ENCODE data around the gene TGIF2. TPM values are rescaled to one million over a fixed set of nuclear protein-coding genes. Genes with fewer than 3 reads are reported as not detected.

TGIF2 gene
- total and polyA plus RNA-seq, 9 donors: 18.0 to 31.1 (median 24.8) TPM

DNA sequence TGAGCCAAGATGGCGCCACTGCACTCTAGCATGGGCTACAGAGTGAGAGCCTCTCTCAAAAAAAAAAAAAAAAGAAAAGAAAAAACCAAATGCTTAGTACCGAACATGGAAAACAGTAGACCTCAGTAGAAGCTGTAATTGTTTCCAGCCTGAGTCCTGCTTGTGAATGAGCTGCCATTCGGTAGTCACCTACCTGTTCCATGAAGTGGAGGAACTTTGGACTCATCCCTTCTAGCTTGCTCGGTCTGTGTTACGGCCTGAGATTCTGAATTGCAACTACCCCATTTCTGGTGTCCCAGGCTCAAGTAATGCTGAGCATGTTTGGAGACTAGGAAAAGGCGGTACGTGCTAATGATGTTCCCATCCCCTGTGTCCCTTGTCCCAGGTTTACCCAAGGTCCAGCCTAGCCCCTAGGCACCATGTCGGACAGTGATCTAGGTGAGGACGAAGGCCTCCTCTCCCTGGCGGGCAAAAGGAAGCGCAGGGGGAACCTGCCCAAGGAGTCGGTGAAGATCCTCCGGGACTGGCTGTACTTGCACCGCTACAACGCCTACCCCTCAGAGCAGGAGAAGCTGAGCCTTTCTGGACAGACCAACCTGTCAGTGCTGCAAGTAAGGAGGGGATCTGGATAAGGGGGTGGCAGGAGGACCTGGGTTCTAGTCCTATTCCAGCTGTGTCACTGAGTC, 5.1 kb downstream of the TGIF2 start:
- no peaks in the 10 kb centered on the region for H3K27me3 ChIP-seq (ENCODE audit: control insufficient read depth, insufficient read depth, low read length)
- H3K27ac ChIP-seq (ENCODE audit: low read length): no peak overlapping the region
- 87% methylated on average over 10 of the region's 15 CpGs for WGBS (ENCODE audit: insufficient coverage)
- H3K9me3 ChIP-seq (replicated peaks; ENCODE audit: control insufficient read depth, low read depth, low read length): no peaks in the 10 kb centered on the region
- H3K4me3 ChIP-seq (ENCODE audit: low read length): no peak overlapping the region
- DNase-seq: no peak
- H3K4me1 ChIP-seq (ENCODE audit: control insufficient read depth, insufficient read depth, low read length): peaks cover 19% of the 10 kb centered on the region
- H3K36me3 ChIP-seq (ENCODE audit: control insufficient read depth, insufficient read depth, low read length): peaks cover 48% of the 10 kb centered on the region

DNA sequence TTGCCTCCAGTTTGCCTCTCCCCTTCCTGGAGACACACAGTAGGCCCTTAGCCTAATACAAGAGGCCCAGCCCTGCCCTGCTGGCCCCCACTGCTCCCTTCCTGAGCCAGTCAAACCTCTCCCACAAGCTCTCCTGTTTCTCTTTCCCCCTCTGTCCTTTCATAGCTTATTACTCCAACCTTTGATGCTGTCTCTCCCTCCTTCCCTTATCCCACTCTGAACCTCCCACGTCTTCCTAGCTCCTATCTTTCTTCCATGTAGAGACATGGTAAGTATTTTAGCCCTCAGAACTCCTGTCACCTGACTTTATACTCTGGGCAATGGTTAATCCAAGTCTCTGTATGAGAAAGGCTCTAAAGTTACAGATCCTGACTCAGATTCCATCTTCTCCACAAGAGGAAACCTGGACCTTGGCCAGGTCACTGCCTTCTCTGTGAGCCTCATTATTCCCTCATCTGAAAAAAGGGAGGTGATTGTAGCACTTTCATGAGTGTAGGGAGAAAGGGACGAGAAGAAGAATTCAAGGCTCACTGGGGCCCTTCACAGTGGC, 6.7 kb downstream of the TGIF2 start:
- no peak for DNase-seq
- H3K4me3 ChIP-seq (ENCODE audit: low read length): no peak overlapping the region
- H3K27ac ChIP-seq (ENCODE audit: low read length): no peak overlapping the region
- H3K9me3 ChIP-seq (replicated peaks; ENCODE audit: control insufficient read depth, low read depth, low read length): no peaks in the 10 kb centered on the region
- no CpG with 5 or more reads among the region's 2 CpGs for WGBS (ENCODE audit: insufficient coverage)
- H3K27me3 ChIP-seq (ENCODE audit: control insufficient read depth, insufficient read depth, low read length): no peaks in the 10 kb centered on the region
- peaks cover 57% of the 10 kb centered on the region for H3K36me3 ChIP-seq (ENCODE audit: control insufficient read depth, insufficient read depth, low read length)
- H3K4me1 ChIP-seq (ENCODE audit: control insufficient read depth, insufficient read depth, low read length): peaks cover 14% of the 10 kb centered on the region

DNA sequence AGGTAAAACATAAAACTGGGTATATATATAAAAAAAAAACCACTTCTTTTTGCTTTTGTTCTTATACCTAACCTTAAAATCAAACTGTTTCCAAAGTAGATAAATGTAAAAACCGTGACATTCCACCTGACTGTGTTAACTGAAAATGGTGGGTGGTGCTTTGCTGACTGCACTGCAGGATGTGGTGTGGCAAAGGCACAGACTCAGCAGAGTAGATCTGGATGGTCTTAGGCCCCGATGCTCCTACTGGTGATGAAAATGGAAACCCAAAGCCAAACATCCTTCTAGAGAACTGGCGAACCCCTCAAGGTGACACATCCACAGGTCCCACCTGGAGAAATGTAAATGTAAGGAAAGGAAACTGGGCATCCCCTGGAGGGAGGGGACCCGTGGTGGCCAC, 8.9 kb downstream of the TGIF2 start:
- 78% methylated on average over 1 of the region's 4 CpGs for WGBS (ENCODE audit: insufficient coverage)
- H3K27ac ChIP-seq (ENCODE audit: low read length): no peak overlapping the region
- H3K4me3 ChIP-seq (ENCODE audit: low read length): no peak overlapping the region
- H3K9me3 ChIP-seq (replicated peaks; ENCODE audit: control insufficient read depth, low read depth, low read length): no peaks in the 10 kb centered on the region
- no peak for DNase-seq
- H3K27me3 ChIP-seq (ENCODE audit: control insufficient read depth, insufficient read depth, low read length): no peaks in the 10 kb centered on the region
- H3K36me3 ChIP-seq (ENCODE audit: control insufficient read depth, insufficient read depth, low read length): peaks cover 72% of the 10 kb centered on the region
- H3K4me1 ChIP-seq (ENCODE audit: control insufficient read depth, insufficient read depth, low read length): no peaks in the 10 kb centered on the region

DNA sequence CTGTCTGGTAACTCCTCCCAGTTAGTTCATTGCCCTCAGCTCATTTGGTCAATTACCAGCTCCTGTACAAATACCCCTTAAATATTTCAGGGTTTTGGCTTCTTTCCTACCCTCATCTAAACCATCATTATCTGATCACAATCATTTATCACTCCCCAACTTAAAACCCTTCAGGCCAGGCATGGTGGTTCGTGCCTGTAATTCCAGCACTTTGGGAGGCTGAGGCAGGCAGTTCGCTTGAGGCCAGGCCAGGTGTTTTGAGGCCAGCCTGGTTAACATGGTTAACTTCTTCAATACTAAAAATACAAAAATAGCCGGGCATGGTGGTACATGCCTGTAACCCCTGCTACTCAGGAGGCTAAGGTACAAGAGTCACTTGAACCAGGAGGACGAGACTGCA, 9.4 kb downstream of the TGIF2 start:
- Histone ChIP-seq H3K4me3 (ENCODE audit: low read length) (no peak overlapping the region), H3K36me3 (ENCODE audit: control insufficient read depth, insufficient read depth, low read length) (peaks cover 76% of the 10 kb centered on the region), H3K27me3 (ENCODE audit: control insufficient read depth, insufficient read depth, low read length) (no peaks in the 10 kb centered on the region), H3K9me3 (replicated peaks; ENCODE audit: control insufficient read depth, low read depth, low read length) (no peaks in the 10 kb centered on the region), H3K27ac (ENCODE audit: low read length) (no peak overlapping the region), H3K4me1 (ENCODE audit: control insufficient read depth, insufficient read depth, low read length) (no peaks in the 10 kb centered on the region)
- DNase-seq: no peak
- 90% methylated on average over 2 of the region's 4 CpGs for WGBS (ENCODE audit: insufficient coverage)

DNA sequence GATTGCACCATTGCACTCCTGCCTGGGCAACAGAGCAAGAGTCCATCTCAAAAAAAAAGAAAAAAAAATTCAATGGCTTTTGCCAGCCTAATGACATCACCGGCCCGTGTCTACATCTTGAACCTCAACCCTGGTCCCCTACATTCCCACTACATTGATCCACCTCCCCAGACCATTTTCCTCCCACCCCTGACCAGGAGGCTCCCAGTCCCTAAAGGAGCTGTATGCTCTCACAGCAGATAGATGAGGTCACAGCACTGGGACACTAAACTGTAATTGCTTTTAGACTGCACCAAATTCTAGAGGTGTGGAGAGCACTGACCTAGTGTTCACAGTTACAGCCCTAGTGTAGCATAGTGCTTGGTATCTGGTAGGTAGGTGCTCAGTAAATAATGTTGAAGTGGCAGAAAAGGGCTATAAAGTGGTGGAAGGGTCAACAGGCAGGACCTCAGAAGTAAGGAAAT, 10.7 kb downstream of the TGIF2 start:
- DNase-seq: no peak
- H3K4me3 ChIP-seq (ENCODE audit: low read length): no peak overlapping the region
- no peak overlapping the region for H3K27ac ChIP-seq (ENCODE audit: low read length)
- 90% methylated on average over 2 of the region's 2 CpGs for WGBS (ENCODE audit: insufficient coverage)
- H3K4me1 ChIP-seq (ENCODE audit: control insufficient read depth, insufficient read depth, low read length): no peaks in the 10 kb centered on the region
- H3K36me3 ChIP-seq (ENCODE audit: control insufficient read depth, insufficient read depth, low read length): peaks cover 80% of the 10 kb centered on the region
- H3K27me3 ChIP-seq (ENCODE audit: control insufficient read depth, insufficient read depth, low read length): no peaks in the 10 kb centered on the region
- H3K9me3 ChIP-seq (replicated peaks; ENCODE audit: control insufficient read depth, low read depth, low read length): no peaks in the 10 kb centered on the region

DNA sequence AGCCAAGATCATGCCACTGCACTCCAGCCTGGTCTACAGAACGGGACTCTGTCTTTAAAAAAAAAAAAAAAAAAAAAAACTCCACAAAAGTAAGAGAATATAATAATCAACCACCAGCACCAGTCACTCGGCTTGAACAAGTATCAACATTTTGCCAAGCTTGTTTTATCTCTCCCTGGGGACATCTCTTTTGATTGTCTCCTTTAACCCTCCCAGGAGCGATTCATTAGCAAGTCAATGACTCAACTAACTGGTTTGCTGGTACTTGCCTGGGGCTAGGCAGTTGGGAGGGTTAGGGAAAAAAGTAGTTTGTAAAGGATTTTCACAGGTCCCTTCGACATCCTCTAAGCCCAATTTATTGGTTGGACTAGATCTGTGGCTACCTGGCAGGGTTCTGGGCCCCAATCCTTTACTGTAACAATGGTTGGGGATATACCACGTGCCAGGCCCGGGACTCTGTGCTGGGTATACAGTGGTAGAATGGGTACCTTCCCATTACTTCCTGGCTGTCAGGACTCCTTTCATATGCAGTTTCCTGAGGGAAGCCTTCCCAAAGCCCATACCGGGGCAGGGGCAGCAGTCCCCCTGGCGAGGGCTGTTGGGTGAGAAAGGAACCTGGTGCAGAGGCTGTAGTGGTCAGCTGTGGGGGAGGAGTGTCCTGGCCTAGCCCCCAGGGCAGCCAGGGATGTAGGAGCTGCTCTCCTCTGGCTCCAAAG, 12.2 kb downstream of the TGIF2 start:
- H3K36me3 ChIP-seq (ENCODE audit: control insufficient read depth, insufficient read depth, low read length): peaks cover 77% of the 10 kb centered on the region
- H3K9me3 ChIP-seq (replicated peaks; ENCODE audit: control insufficient read depth, low read depth, low read length): no peaks in the 10 kb centered on the region
- H3K27me3 ChIP-seq (ENCODE audit: control insufficient read depth, insufficient read depth, low read length): no peaks in the 10 kb centered on the region
- peaks cover under 1% of the 10 kb centered on the region for H3K4me1 ChIP-seq (ENCODE audit: control insufficient read depth, insufficient read depth, low read length)
- WGBS (ENCODE audit: insufficient coverage): no CpG with 5 or more reads among the region's 8 CpGs
- no peak for DNase-seq
- no peak overlapping the region for H3K4me3 ChIP-seq (ENCODE audit: low read length)
- H3K27ac ChIP-seq (ENCODE audit: low read length): no peak overlapping the region

DNA sequence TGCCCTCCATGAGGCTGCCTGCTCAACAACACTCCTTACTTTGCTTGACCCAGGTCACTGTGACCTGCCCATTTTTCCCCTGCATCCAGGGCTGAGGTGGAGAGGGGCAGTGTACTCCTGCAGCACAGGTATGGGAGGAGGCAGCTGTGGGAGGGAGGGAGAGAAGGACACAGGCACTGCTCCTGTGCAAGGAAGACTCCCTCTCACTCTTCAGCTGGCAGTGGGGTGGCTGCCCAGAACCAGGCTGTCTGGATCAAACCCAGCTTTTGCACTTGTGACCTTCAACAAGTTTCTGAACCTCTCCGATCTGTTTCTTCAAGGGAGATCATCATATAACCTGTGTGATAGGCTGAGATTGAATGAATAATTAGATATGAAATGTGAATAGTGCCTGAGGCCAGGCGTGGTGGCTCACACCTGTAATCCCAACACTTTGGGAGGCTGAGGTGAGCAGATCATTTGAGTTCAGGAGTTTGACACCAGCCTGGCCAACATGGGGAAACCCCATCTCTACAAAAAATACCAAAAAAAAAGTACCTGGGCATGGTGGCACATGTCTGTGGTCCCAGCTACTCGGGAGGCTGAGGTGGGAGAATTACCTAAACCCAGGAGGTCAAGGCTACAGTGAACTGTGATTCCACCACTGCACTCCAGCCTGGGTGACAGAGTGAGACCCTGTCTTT, 14.1 kb downstream of the TGIF2 start:
- Histone ChIP-seq H3K27ac (ENCODE audit: low read length) (no peak overlapping the region), H3K36me3 (ENCODE audit: control insufficient read depth, insufficient read depth, low read length) (peaks cover 69% of the 10 kb centered on the region), H3K4me3 (ENCODE audit: low read length) (no peak overlapping the region), H3K27me3 (ENCODE audit: control insufficient read depth, insufficient read depth, low read length) (no peaks in the 10 kb centered on the region), H3K9me3 (replicated peaks; ENCODE audit: control insufficient read depth, low read depth, low read length) (no peaks in the 10 kb centered on the region), H3K4me1 (ENCODE audit: control insufficient read depth, insufficient read depth, low read length) (peaks cover 17% of the 10 kb centered on the region)
- no CpG with 5 or more reads among the region's 3 CpGs for whole genome bisulfite sequencing (ENCODE audit: insufficient coverage)
- DNase-seq: no peak

DNA sequence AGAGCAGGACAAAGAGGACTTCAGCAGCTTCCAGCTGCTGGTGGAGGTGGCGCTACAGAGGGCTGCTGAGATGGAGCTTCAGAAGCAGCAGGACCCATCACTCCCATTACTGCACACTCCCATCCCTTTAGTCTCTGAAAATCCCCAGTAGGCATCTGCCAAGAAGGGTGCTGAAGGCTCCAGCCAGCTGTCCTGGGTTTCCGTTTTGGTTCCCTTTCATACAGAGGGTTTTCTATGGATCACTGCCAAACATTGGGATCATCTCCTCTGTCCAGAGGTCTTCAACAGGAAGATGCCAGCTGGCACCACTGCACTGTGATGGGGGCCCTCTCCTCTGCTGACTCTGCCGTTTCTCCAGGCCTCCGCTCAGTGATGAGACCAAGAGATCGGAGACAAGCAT, 17.9 kb downstream of the TGIF2 start:
- Histone ChIP-seq H3K36me3 (ENCODE audit: control insufficient read depth, insufficient read depth, low read length) (peaks cover 63% of the 10 kb centered on the region), H3K27ac (ENCODE audit: low read length) (no peak overlapping the region), H3K9me3 (replicated peaks; ENCODE audit: control insufficient read depth, low read depth, low read length) (no peaks in the 10 kb centered on the region), H3K4me1 (ENCODE audit: control insufficient read depth, insufficient read depth, low read length) (peaks cover 17% of the 10 kb centered on the region), H3K4me3 (ENCODE audit: low read length) (no peak overlapping the region), H3K27me3 (ENCODE audit: control insufficient read depth, insufficient read depth, low read length) (no peaks in the 10 kb centered on the region)
- WGBS (ENCODE audit: insufficient coverage): 70% methylated on average over 5 of the region's 5 CpGs
- peak; percentile 80 for DNase-seq

DNA sequence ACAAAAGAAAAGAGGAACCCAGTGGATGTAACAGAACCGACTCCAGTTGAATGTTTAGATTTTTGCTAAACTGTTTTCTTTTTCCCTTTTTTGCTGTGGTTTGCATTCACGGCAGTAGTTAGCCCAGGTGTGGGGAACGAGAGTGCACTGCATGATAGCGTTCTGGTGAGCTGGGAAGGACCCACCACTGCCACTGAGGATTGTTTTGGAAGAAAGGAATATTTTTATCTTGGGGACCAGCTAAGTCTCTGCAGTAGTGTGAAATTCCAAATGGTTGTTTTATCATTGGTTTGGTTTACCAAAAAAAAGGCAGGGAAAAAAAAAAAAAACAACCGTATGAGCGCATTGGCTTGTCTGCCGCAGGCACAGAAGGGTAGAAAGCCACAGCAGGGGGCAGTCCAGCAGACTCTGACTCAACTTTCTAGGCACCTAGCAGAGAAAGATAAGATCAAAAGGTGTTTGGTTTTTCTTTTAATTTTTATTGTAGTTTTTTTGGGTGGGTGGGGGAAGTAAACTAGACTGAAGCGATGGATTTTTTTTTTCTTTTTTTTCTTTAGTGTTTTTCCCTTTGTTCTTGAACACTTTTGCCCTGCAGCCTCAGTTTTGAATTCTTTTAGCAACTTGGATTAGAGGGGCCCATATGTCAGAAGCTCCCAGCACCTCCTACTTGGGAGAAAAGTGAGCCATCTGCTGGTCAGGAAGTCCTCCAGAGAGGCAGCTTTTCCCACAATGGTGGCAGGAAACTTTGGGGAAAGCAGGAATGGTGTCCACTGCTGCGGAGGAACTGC, 18.7 kb downstream of the TGIF2 start:
- H3K9me3 ChIP-seq (replicated peaks; ENCODE audit: control insufficient read depth, low read depth, low read length): no peaks in the 10 kb centered on the region
- H3K4me1 ChIP-seq (ENCODE audit: control insufficient read depth, insufficient read depth, low read length): peaks cover 17% of the 10 kb centered on the region
- DNase-seq: peak; percentile 69
- no peak overlapping the region for H3K4me3 ChIP-seq (ENCODE audit: low read length)
- 100% methylated on average over 2 of the region's 9 CpGs for WGBS (ENCODE audit: insufficient coverage)
- H3K27me3 ChIP-seq (ENCODE audit: control insufficient read depth, insufficient read depth, low read length): no peaks in the 10 kb centered on the region
- H3K36me3 ChIP-seq (ENCODE audit: control insufficient read depth, insufficient read depth, low read length): peaks cover 59% of the 10 kb centered on the region
- H3K27ac ChIP-seq (ENCODE audit: low read length): no peak overlapping the region
